Left lobe of liver (tissue), 2 donors: ENCODE data around the gene TMC2. TPM values are rescaled to one million over a fixed set of nuclear protein-coding genes. Genes with fewer than 3 reads are reported as not detected.
"Not testable (repeated sequence)": the region's sequence is repeated elsewhere in the genome, so short reads cannot be mapped to it uniquely, and the experiment has no call there.

Source experiments
- ATAC-seq: fragments of 200-7000 bp; cut with Tn5 transposase; one replicate; pipeline ENCODE4 v1.9.1; 2020; ENCODE audit warnings: mild to moderate bottlenecking, moderate library complexity
- DNase-seq: peaks from one replicate; pipeline ENCODE4 v3.0.0-alpha.2; 2020; ENCODE audit warnings: low spot score
- total RNA-seq: library from RNA; stranded (reverse); gene quantifications from one replicate; pipeline ENCODE4 v1.2.1, GENCODE V29; 2021
- donor health status: DM: no; HTN: no; CAD: no; lungs with moderate emphysema.
- donor health status: DM: no; HTN: yes; CAD: no.

TMC2 gene
- total RNA-seq, 1 donor from 2014 or later, result not detected

GRCh38 chr20:2524709-2525506 is 11.5 kb upstream of the TMC2 start:
- peak; percentile 51 for DNase-seq
- peak; percentile 65 for ATAC-seq

GRCh38 chr20:2526218-2526583 is 10.2 kb upstream of the TMC2 start:
- not testable (repeated sequence) for DNase-seq, ATAC-seq

GRCh38 chr20:2527762-2528161 is 8.6 kb upstream of the TMC2 start:
- ATAC-seq, result no peak
- DNase-seq, result no peak

- DNase-seq, result no peak
Observed at GRCh38 chr20:2528671-2529271, 7.6 kb upstream of the TMC2 start.

GRCh38 chr20:2533118-2533517 is 3.3 kb upstream of the TMC2 start:
- DNase-seq (no peak), ATAC-seq (no peak)

More at GRCh38 chr20:2528671-2529271, 7.6 kb upstream of the TMC2 start:
- no peak for ATAC-seq

GRCh38 chr20:2535711-2536559 is 438 bp upstream of the TMC2 start:
- no peak for ATAC-seq
- no peak for DNase-seq

GRCh38 chr20:2537101-2537500 is 728 bp downstream of the TMC2 start:
- DNase-seq (no peak), ATAC-seq (no peak)

- no peak for DNase-seq
- no peak for ATAC-seq
Observed at GRCh38 chr20:2538356-2538755, 2.0 kb downstream of the TMC2 start.

GRCh38 chr20:2538931-2539720 is 2.8 kb downstream of the TMC2 start:
- no peak for ATAC-seq
- DNase-seq, result no peak

- DNase-seq, result no peak
- ATAC-seq, result no peak
Observed at GRCh38 chr20:2541940-2542339, 5.6 kb downstream of the TMC2 start.

- ATAC-seq (no peak), DNase-seq (no peak)
Observed at GRCh38 chr20:2542361-2542760, 6.0 kb downstream of the TMC2 start.

GRCh38 chr20:2544211-2544610 is 7.8 kb downstream of the TMC2 start:
- ATAC-seq, result no peak
- no peak for DNase-seq

- no peak for ATAC-seq
Observed at GRCh38 chr20:2545594-2545993, 9.2 kb downstream of the TMC2 start.

GRCh38 chr20:2557873-2558580 is 21.7 kb downstream of the TMC2 start:
- no peak for ATAC-seq
- no peak for DNase-seq

More at GRCh38 chr20:2545594-2545993, 9.2 kb downstream of the TMC2 start:
- DNase-seq, result no peak

- ATAC-seq, result no peak
- DNase-seq, result no peak
Observed at GRCh38 chr20:2558581-2559278, 22.4 kb downstream of the TMC2 start.

- DNase-seq (no peak), ATAC-seq (no peak)
Observed at GRCh38 chr20:2559279-2559626, 22.9 kb downstream of the TMC2 start.

- no peak for DNase-seq
- no peak for ATAC-seq
Observed at GRCh38 chr20:2559651-2560050, 23.3 kb downstream of the TMC2 start.

- DNase-seq, result no peak
- no peak for ATAC-seq
Observed at GRCh38 chr20:2563116-2563515, 26.7 kb downstream of the TMC2 start.

- DNase-seq, result no peak
- no peak for ATAC-seq
Observed at GRCh38 chr20:2564406-2564805, 28.0 kb downstream of the TMC2 start.

GRCh38 chr20:2575682-2576081 is 39.3 kb downstream of the TMC2 start:
- DNase-seq (no peak), ATAC-seq (no peak)
